NB4 (cell line): Measurements from ENCODE around the gene AGBL1.

Experiments used
- DNase-seq: peaks from one replicate; pipeline ENCODE4 v3.0.0; 2010; ENCODE audit warnings: low read depth
- H3K4me3 ChIP-seq: one replicate; pipeline ENCODE4 v1.5.1; 2011; ENCODE audit warnings: mild to moderate bottlenecking, low read depth, low read length, moderate library complexity
- MAX ChIP-seq: IDR thresholded peaks from 2 replicates; pipeline ENCODE4 v1.6.1; 2011; ENCODE audit warnings: low read depth, low read length
- MYC ChIP-seq: IDR thresholded peaks from 2 replicates; pipeline ENCODE4 v1.6.1; 2011; ENCODE audit warnings: low read depth, low read length
- POLR2A ChIP-seq: IDR thresholded peaks from 2 replicates; pipeline ENCODE4 v1.6.1; 2011; ENCODE audit warnings: mild to moderate bottlenecking; ENCODE audit not compliant: insufficient read length; ENCODE audit errors: extremely low read depth
- TF ChIP-seq, protein P1 (sequence below): IDR thresholded peaks from one replicate; pipeline ENCODE4 v1.5.1; 2012; ENCODE audit warnings: low read depth, low read length

AGBL1 gene

GRCh38 chr15:86735247-86736040 lies 655.8 kb downstream of the AGBL1 start:
- no peak for DNase-seq

DNA sequence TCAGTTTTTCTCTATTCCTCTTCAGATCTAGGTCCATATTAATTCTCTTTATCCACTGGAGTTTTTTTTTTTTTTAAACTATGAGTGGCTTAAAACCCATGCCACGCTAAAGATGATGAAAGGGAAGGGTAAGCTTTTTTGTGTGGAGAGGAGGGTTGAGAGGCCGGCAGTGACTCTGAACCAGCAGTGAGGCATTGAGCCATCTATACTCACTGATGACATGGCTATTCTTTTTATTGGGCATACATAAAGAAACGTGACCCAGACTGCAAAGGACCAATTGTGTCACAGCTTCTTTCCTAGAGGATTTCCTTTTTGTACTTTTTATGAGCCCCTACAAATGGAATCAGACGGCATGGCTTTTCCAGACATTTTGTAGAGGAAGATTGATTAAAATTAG lies 662.2 kb downstream of the AGBL1 start:
- no peak for DNase-seq
- H3K4me3 ChIP-seq = no peak overlapping the region
- no peak for TF ChIP-seq MYC
- no peak for TF ChIP-seq POLR2A
- TF ChIP-seq, protein P1, sequence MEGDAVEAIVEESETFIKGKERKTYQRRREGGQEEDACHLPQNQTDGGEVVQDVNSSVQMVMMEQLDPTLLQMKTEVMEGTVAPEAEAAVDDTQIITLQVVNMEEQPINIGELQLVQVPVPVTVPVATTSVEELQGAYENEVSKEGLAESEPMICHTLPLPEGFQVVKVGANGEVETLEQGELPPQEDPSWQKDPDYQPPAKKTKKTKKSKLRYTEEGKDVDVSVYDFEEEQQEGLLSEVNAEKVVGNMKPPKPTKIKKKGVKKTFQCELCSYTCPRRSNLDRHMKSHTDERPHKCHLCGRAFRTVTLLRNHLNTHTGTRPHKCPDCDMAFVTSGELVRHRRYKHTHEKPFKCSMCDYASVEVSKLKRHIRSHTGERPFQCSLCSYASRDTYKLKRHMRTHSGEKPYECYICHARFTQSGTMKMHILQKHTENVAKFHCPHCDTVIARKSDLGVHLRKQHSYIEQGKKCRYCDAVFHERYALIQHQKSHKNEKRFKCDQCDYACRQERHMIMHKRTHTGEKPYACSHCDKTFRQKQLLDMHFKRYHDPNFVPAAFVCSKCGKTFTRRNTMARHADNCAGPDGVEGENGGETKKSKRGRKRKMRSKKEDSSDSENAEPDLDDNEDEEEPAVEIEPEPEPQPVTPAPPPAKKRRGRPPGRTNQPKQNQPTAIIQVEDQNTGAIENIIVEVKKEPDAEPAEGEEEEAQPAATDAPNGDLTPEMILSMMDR = no peak
- TF ChIP-seq MAX = no peak

More at GRCh38 chr15:86735247-86736040, 655.8 kb downstream of the AGBL1 start:
- H3K4me3 ChIP-seq = no peak overlapping the region
- TF ChIP-seq MYC (no peak), POLR2A (no peak), MAX (no peak)
- TF ChIP-seq, protein P1 = no peak

GRCh38 chr15:86743283-86743903 lies 663.7 kb downstream of the AGBL1 start:
- no peak overlapping the region for H3K4me3 ChIP-seq
- peak; percentile 57 for DNase-seq
- 0 out of 2 replicates have a peak, but pooled peaks have one; percentile 24 for TF ChIP-seq MAX
- TF ChIP-seq, protein P1 = peak; percentile 94
- TF ChIP-seq POLR2A = no peak
- TF ChIP-seq MYC = no peak

GRCh38 chr15:86744198-86744780 lies 664.6 kb downstream of the AGBL1 start:
- DNase-seq = no peak
- no peak overlapping the region for H3K4me3 ChIP-seq
- TF ChIP-seq MYC (no peak), POLR2A (no peak), MAX (no peak)
- TF ChIP-seq, protein P1 = no peak

DNA sequence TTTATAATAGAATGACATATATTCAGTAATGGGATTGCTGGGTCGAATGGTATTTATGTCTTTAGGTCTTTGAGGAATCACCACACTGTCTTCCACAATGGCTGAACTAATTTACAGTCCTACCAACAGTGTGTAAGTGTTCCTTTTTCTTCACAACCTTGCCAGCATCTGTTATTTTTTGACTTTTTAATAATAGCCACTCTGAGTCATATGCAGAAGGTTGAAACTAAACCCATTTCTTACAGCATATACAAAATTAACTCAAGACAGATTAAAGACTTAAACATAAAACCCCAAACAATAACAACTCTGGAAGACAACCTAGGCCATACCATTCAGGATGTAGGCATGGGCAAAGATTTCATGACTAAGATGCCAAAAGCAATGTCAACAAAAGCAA lies 671.4 kb downstream of the AGBL1 start:
- DNase-seq = no peak
- no peak for TF ChIP-seq MYC
- no peak for TF ChIP-seq POLR2A
- TF ChIP-seq, protein P1 = no peak
- no peak for TF ChIP-seq MAX
- H3K4me3 ChIP-seq = no peak overlapping the region
